ENCODE data around the gene OR1D2.
"Not testable (repeated sequence)": the region's sequence is repeated elsewhere in the genome, so short reads cannot be mapped to it uniquely, and the experiment has no call there.

OR1D2 gene, protein sequence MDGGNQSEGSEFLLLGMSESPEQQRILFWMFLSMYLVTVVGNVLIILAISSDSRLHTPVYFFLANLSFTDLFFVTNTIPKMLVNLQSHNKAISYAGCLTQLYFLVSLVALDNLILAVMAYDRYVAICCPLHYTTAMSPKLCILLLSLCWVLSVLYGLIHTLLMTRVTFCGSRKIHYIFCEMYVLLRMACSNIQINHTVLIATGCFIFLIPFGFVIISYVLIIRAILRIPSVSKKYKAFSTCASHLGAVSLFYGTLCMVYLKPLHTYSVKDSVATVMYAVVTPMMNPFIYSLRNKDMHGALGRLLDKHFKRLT
- total RNA-seq: 0 reads per million in 2 donors

GRCh38 chr17:3104322-3104721, at the start of gene OR1D2:
TSS of gene OR1D2 (minus strand) at chr17:3104422. CDS start at chr17:3092996, 11,426 bp downstream.
- no peak for DNase-seq

DNA sequence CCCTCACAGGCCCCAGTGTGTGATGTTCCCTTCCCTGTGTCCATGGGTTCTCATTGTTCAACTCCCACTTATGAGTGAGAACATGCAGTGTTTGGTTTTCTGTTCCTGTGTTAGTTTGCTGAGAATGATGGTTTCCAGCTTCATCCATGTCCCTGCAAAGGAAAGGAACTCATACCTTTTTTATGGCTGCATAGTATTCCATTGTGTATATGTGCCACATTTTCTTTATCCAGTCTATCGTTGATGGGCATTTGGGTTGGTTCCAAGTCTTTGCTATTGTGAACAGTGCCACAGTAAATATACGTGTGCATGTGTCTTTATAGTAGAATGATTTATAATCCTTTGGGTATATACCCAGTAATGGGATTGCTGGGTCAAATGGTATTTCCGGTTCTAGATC, 33.3 kb upstream of the OR1D2 start:
- not testable (repeated sequence) for DNase-seq

DNA sequence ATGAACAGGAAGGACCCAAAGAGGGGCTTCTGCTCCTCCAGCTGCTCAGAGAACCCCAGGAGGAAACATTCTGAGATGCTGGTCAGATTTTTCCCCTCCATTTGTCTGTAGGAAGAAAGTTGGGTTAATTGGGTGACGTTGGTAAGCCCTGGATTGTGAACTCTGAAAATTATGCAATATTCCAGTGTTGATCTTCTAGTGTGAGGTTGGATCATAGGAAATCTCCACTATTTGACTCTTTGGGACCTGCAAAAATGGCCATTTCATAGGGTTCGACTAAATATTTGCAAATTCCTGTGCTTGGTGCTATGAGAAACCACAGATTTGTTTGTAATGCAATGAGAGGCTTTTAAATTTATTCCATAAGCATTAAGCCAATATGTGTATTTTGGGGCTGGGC, 23.2 kb upstream of the OR1D2 start, which contains the start of gene OR1G1:
OR1G1 (minus strand) TSS at position 101 of the 400 bp plus-strand sequence; CDS start at position 101, 0 bp downstream.
- DNase-seq: no peak

- DNase-seq: not testable (repeated sequence)
Measured at GRCh38 chr17:3073850-3074249, 30.4 kb downstream of the OR1D2 start.

DNA sequence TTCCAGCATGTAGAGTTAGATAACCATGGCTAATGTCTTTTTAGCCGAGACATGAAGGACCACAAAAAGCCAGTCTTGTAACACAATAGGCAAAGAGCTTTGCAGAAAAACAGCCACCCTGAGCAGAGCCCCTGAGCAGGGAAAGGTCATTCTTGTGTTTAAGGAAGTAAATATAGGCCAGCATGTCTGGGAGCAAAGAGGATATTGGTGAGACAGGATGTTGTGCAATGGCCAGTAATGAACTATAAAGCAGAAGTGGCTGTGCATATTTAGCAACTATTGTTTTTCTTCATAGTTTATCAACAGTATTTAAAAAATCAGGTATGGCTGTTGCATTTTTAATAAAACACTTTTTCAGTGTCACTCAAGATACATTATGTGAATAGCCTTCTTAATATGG, 39.0 kb downstream of the OR1D2 start:
- DNase-seq: not testable (repeated sequence)

DNA sequence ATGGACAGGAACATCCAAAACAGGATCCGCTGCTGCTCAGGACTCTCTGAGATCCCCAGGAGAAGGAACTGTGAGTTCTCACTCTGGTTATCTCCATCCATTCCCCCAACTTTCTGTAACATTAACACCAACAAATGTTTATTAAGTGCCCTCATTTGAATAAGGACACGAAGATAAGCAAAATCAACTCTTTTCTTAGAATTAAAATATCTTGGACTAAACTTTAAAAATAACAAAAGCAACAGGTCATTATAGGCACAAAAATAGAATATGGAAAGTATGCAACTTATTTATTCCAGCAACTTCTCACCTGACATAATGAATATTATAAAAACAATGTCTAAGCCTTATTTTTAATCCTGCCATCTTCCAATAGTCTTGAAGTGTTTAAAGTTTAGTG, 40.7 kb downstream of the OR1D2 start, which contains the start of gene OR1D5:
OR1D5 (minus strand) TSS at position 101 of the 400 bp plus-strand sequence; CDS start at position 101, 0 bp downstream.
- not testable (repeated sequence) for DNase-seq

- DNase-seq: not testable (repeated sequence)
Measured at GRCh38 chr17:3062824-3063377, 41.3 kb downstream of the OR1D2 start.

- not testable (repeated sequence) for DNase-seq
Measured at GRCh38 chr17:3054868-3055267, 49.4 kb downstream of the OR1D2 start.

DNA sequence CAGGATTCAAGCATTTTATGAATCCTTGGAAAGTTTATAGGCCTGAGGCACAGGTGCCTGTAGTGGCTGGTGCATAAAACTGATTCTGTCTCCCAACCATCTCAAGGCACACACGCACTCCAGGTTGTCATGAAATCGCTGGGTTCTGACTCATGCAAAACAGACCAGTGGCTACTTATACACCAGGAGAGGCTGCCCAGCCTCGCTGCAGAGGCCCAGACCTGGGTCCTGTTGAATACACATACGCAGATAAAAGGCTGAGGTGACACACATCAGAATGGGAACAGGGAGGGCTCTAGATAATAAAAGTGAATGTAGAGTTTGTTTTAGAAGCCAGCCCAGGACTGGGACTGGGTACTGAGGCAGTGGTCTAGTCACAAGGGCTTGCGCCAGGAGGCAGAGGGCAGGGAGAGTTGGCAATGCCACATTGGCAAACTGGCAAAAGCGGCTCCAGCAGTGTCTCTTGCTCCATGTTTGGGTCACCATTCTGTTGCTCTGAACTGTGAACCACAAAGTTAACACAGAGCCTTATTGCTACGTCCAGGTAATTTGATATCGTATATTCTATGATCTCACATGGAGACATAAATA, 54.4 kb downstream of the OR1D2 start:
- no peak for DNase-seq

GRCh38 chr17:3048727-3049471, 55.3 kb downstream of the OR1D2 start:
- peak; percentile 86 for DNase-seq

GRCh38 chr17:3046753-3047152, 57.5 kb downstream of the OR1D2 start:
- no peak for DNase-seq

DNA sequence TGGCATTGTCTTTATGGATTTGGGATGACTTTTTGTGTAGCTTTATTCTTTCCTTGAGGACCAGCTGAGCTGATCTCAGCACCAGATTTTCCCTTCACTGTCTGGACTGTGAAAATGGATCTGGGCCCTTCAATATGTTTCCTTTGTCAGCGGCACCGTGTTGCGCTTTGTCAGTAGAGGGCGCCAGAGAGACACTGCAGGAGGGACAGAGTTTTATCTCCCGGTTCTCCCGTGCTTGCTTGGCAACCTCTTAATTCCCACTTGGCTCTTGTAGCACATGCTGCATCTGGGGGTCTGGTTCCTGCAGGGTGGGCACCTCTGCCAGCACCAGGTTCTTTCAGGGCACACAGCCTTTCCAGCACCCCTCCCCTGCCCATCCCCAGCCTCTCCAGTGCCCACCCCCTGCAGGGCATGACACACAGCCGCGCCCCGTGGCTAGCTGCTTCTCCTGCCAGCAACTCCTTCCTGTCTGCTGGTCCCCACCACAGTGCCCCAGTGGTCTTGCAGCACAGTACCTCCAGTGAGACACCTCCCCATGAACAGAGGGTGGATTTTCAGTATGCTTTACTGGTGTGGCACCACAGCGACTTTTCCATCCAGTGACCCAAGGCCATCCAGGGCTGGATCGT, 60.4 kb downstream of the OR1D2 start:
- no peak for DNase-seq

DNA sequence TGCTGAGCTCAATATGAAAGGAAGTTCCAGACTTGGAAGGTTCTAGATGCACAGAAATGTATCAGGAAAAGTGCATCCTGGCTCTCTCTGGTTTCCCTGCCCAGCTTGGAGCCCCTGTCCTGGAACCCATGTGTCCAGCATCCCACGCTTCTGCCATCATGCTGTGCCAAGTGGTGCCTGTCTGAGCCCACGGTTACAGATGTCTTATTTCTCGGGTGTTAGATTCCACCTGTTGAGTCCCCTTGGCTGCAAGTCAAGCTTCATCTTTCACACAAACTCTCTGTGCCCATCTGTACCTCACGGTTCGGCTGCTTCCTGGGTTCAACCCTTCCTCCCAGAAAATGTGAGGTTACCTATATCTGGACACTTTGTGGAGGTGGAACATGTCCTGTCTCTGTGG, 63.3 kb downstream of the OR1D2 start:
- DNase-seq: no peak

DNA sequence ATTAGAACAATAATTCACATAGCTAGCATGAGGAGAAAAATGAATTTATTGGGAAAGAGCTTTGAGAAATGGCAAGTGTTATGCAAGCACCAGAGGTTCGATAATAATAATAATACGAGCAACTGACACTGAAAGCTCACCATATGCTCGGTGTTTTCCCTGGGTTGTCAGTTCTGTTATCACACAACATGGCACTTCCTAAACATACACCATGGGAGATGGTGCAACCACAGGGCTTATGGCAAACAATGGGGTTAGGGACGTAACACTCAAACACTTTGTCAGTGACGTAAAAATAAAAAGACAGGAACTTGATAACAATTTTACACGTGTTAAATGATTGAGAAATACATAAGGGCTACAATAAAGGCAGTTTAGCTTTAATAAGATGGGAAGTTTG, 64.5 kb downstream of the OR1D2 start:
- no peak for DNase-seq

DNA sequence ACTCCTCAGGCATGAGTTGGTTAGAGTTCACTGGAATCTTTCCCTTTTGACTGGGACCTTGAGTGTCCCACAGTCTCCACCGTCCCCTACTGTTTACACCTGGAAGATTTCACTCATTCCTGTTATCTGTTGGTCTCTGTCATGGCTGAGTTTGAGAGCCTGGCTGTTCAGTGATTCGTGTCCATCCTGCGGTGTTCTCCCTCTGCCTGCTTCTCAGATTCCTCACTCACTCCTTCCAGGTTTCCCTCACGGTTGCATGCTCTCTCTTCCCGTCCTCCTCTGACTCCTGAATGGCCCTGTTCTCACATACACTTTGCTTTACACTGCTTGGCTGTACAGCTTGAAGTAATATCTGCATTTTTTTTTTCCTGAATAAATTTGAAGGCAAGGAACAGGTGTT, 65.3 kb downstream of the OR1D2 start:
- DNase-seq: no peak
